ENCODE data around the gene ME3.
"Not testable (repeated sequence)": the region's sequence is repeated elsewhere in the genome, so short reads cannot be mapped to it uniquely, and the experiment has no call there.

Gene ME3

GRCh38 chr11:86440843-86441242 is 231.6 kb downstream of the ME3 start:
- Mint-ChIP-seq H3K27ac (no peak overlapping the region), H3K4me3 (no peak overlapping the region), H3K4me1 (peaks cover 17% of the 10 kb centered on the region), H3K9me3 (peaks cover 0 to 7% of the 10 kb centered on the region in 2 donors), H3K27me3 (no peaks in the 10 kb centered on the region)
- ATAC-seq = no peak
- DNase-seq = no peak

- ATAC-seq = peak; percentile 35
- Mint-ChIP-seq H3K27me3 (no peaks in the 10 kb centered on the region), H3K27ac (no peak overlapping the region), H3K4me1 (peaks cover 17% of the 10 kb centered on the region), H3K4me3 (no peak overlapping the region), H3K9me3 (peaks cover 0 to 7% of the 10 kb centered on the region in 2 donors)
- no peak for DNase-seq
Measured at GRCh38 chr11:86440305-86440716, 232.1 kb downstream of the ME3 start.

GRCh38 chr11:86438685-86439084 is 233.7 kb downstream of the ME3 start:
- Mint-ChIP-seq H3K4me3 (no peak overlapping the region), H3K27me3 (no peaks in the 10 kb centered on the region), H3K9me3 (peaks cover 0 to under 1% of the 10 kb centered on the region in 2 donors), H3K27ac (no peak overlapping the region), H3K4me1 (peaks cover 17% of the 10 kb centered on the region)
- ATAC-seq = no peak
- DNase-seq = no peak

- H3K4me1 Mint-ChIP-seq = peaks cover 7% of the 10 kb centered on the region
- H3K4me3 Mint-ChIP-seq = no peak overlapping the region
- ATAC-seq (no peak), DNase-seq (no peak)
- H3K27ac Mint-ChIP-seq = no peak overlapping the region
- peaks cover 0 to 8% of the 10 kb centered on the region in 2 donors for H3K9me3 Mint-ChIP-seq
- no peaks in the 10 kb centered on the region for H3K27me3 Mint-ChIP-seq
Measured at GRCh38 chr11:86435711-86436110, 236.7 kb downstream of the ME3 start.

GRCh38 chr11:86433361-86434095 is 238.9 kb downstream of the ME3 start:
- not testable (repeated sequence) for ATAC-seq, H3K27ac Mint-ChIP-seq, H3K9me3 Mint-ChIP-seq, H3K4me1 Mint-ChIP-seq, H3K27me3 Mint-ChIP-seq, H3K4me3 Mint-ChIP-seq, DNase-seq

- ATAC-seq (no peak), DNase-seq (no peak)
- Mint-ChIP-seq H3K27ac (no peak overlapping the region), H3K4me3 (peak overlapping the region; percentile 21 to 84), H3K27me3 (no peaks in the 10 kb centered on the region), H3K4me1 (no peaks in the 10 kb centered on the region), H3K9me3 (peaks cover 0 to 8% of the 10 kb centered on the region in 2 donors)
Measured at GRCh38 chr11:86431258-86431657, 241.2 kb downstream of the ME3 start.

- no peak for DNase-seq
- H3K27ac Mint-ChIP-seq = no peak overlapping the region
- peaks cover 0 to 8% of the 10 kb centered on the region in 2 donors for H3K9me3 Mint-ChIP-seq
- H3K4me1 Mint-ChIP-seq = no peaks in the 10 kb centered on the region
- no peak for ATAC-seq
- H3K4me3 Mint-ChIP-seq = no peak overlapping the region
- no peaks in the 10 kb centered on the region for H3K27me3 Mint-ChIP-seq
Measured at GRCh38 chr11:86427441-86427840, 245.0 kb downstream of the ME3 start.

- not testable (repeated sequence) for H3K27ac Mint-ChIP-seq, H3K4me1 Mint-ChIP-seq, DNase-seq, H3K27me3 Mint-ChIP-seq, H3K9me3 Mint-ChIP-seq, ATAC-seq, H3K4me3 Mint-ChIP-seq
Measured at GRCh38 chr11:86423488-86423887, 248.9 kb downstream of the ME3 start.

GRCh38 chr11:86422371-86422770 is 250.0 kb downstream of the ME3 start:
- Mint-ChIP-seq H3K4me3 (no peak overlapping the region), H3K9me3 (no peaks in the 10 kb centered on the region), H3K27me3 (no peaks in the 10 kb centered on the region), H3K4me1 (peaks cover 7% of the 10 kb centered on the region), H3K27ac (no peak overlapping the region)
- ATAC-seq (no peak), DNase-seq (no peak)

- Mint-ChIP-seq H3K4me1 (peaks cover 7% of the 10 kb centered on the region), H3K27ac (peak overlapping the region in 1 of 2 donors; percentile 55), H3K27me3 (no peaks in the 10 kb centered on the region), H3K9me3 (no peaks in the 10 kb centered on the region), H3K4me3 (no peak overlapping the region)
- DNase-seq (no peak), ATAC-seq (no peak)
Measured at GRCh38 chr11:86421946-86422345, 250.5 kb downstream of the ME3 start.

GRCh38 chr11:86418917-86419316 is 253.5 kb downstream of the ME3 start:
- H3K4me1 Mint-ChIP-seq = peaks cover 11% of the 10 kb centered on the region
- no peak overlapping the region for H3K4me3 Mint-ChIP-seq
- no peaks in the 10 kb centered on the region for H3K9me3 Mint-ChIP-seq
- H3K27me3 Mint-ChIP-seq = no peaks in the 10 kb centered on the region
- ATAC-seq (peak; percentile 76), DNase-seq (no peak)
- H3K27ac Mint-ChIP-seq = no peak overlapping the region

- no peak overlapping the region for H3K27ac Mint-ChIP-seq
- H3K4me3 Mint-ChIP-seq = no peak overlapping the region
- ATAC-seq (no peak), DNase-seq (no peak)
- peaks cover 11% of the 10 kb centered on the region for H3K4me1 Mint-ChIP-seq
- H3K9me3 Mint-ChIP-seq = no peaks in the 10 kb centered on the region
- H3K27me3 Mint-ChIP-seq = no peaks in the 10 kb centered on the region
Measured at GRCh38 chr11:86418513-86418912, 253.9 kb downstream of the ME3 start.

- no peak for DNase-seq
Measured at GRCh38 chr11:86418106-86418505, 254.3 kb downstream of the ME3 start.

GRCh38 chr11:86416951-86417350 is 255.5 kb downstream of the ME3 start:
- H3K9me3 Mint-ChIP-seq, H3K4me3 Mint-ChIP-seq, ATAC-seq, DNase-seq, H3K27ac Mint-ChIP-seq, H3K27me3 Mint-ChIP-seq: not testable (repeated sequence)
- H3K4me1 Mint-ChIP-seq = peaks cover 11% of the 10 kb centered on the region

More at GRCh38 chr11:86418106-86418505, 254.3 kb downstream of the ME3 start:
- Mint-ChIP-seq H3K9me3 (no peaks in the 10 kb centered on the region), H3K27ac (no peak overlapping the region), H3K27me3 (no peaks in the 10 kb centered on the region), H3K4me1 (peaks cover 11% of the 10 kb centered on the region), H3K4me3 (no peak overlapping the region)
- ATAC-seq = no peak

- Mint-ChIP-seq H3K27ac (peak overlapping the region in 1 of 2 donors; percentile 84), H3K4me1 (peaks cover 11% of the 10 kb centered on the region), H3K9me3 (no peaks in the 10 kb centered on the region), H3K27me3 (no peaks in the 10 kb centered on the region), H3K4me3 (no peak overlapping the region)
- ATAC-seq = no peak
- DNase-seq = no peak
Measured at GRCh38 chr11:86416494-86416893, 255.9 kb downstream of the ME3 start.

- Mint-ChIP-seq H3K27ac (no peak overlapping the region), H3K4me3 (no peak overlapping the region), H3K4me1 (peaks cover 11% of the 10 kb centered on the region), H3K27me3 (no peaks in the 10 kb centered on the region), H3K9me3 (no peaks in the 10 kb centered on the region)
- no peak for ATAC-seq
- no peak for DNase-seq
Measured at GRCh38 chr11:86415026-86415425, 257.4 kb downstream of the ME3 start.

GRCh38 chr11:86414032-86414431 is 258.4 kb downstream of the ME3 start:
- peaks cover 11% of the 10 kb centered on the region for H3K4me1 Mint-ChIP-seq
- DNase-seq (no peak), ATAC-seq (no peak)
- no peak overlapping the region for H3K27ac Mint-ChIP-seq
- H3K27me3 Mint-ChIP-seq = no peaks in the 10 kb centered on the region
- H3K4me3 Mint-ChIP-seq = no peak overlapping the region
- H3K9me3 Mint-ChIP-seq = no peaks in the 10 kb centered on the region
